ENCODE data around the gene PBX1. TPM values are rescaled to one million over a fixed set of nuclear protein-coding genes. Genes with fewer than 3 reads are reported as not detected.

The PBX1 gene
- total and polyA plus RNA-seq, 2 experiments from 2014 or later, result 9.7 to 38.8 TPM

- H3K27me3 ChIP-seq (replicated peaks; ENCODE audit: insufficient read depth), result no peaks in the 10 kb centered on the region
- peaks cover 76% of the 10 kb centered on the region for H3K79me2 ChIP-seq (ENCODE audit: insufficient read depth)
- H3K27ac ChIP-seq, result no peak overlapping the region
- no peaks in the 10 kb centered on the region for H3K9me2 ChIP-seq (ENCODE audit: insufficient read depth)
- H3K36me3 ChIP-seq (ENCODE audit: low read depth), result no peaks in the 10 kb centered on the region
- no peaks in the 10 kb centered on the region for H3K9me3 ChIP-seq (ENCODE audit: low read depth)
- no peak for TF ChIP-seq EZH2 (IDR thresholded peaks at IDR 0.05; ENCODE audit: insufficient read depth, poor library complexity, severe bottlenecking)
- no peak for TF ChIP-seq EZH2phosphoT487 (IDR thresholded peaks at IDR 0.05; ENCODE audit: insufficient read depth, low read depth)
- H3K4me1 ChIP-seq (ENCODE audit: insufficient read depth), result 0 out of 2 replicates have a peak, but pooled peaks cover 9% of the 10 kb centered on the region
- DNase-seq, result no peak
- WGBS, 2 experiments (ENCODE audit: low coverage in 1 of 2, low lambda C conversion rate in 2 of 2, missing lambda C conversion rate in 2 of 2), result 100% methylated on average over 1 of the region's 1 CpG
- H3K4me2 ChIP-seq (ENCODE audit: unreplicated experiment), result no peak overlapping the region
- peaks cover 5% of the 10 kb centered on the region; the same call in 1 of the 2 replicates for H3F3A ChIP-seq (ENCODE audit: insufficient read depth)
- in situ Hi-C loops (cut with MboI), result no loop called here
- H3K4me3 ChIP-seq, result no peak overlapping the region
- H4K20me1 ChIP-seq (ENCODE audit: insufficient read depth), result no peaks in the 10 kb centered on the region
- H3K9ac ChIP-seq, result no peak overlapping the region
- no peak overlapping the region for H2AFZ ChIP-seq
Measured at GRCh38 chr1:164662955-164663354, 104.0 kb downstream of the PBX1 start.

GRCh38 chr1:164664127-164664526, 105.1 kb downstream of the PBX1 start:
- in situ Hi-C loops (cut with MboI), result no loop called here

GRCh38 chr1:164667001-164667400, 108.0 kb downstream of the PBX1 start:
- Histone ChIP-seq H3K9me2 (ENCODE audit: insufficient read depth) (no peaks in the 10 kb centered on the region), H3K4me3 (no peak overlapping the region), H3K79me2 (ENCODE audit: insufficient read depth) (peaks cover 82% of the 10 kb centered on the region), H3K27me3 (replicated peaks; ENCODE audit: insufficient read depth) (no peaks in the 10 kb centered on the region), H3K36me3 (ENCODE audit: low read depth) (no peaks in the 10 kb centered on the region), H3K27ac (no peak overlapping the region), H3K9ac (no peak overlapping the region), H3F3A (ENCODE audit: insufficient read depth) (0 out of 2 replicates have a peak, but pooled peaks cover under 1% of the 10 kb centered on the region), H3K4me2 (ENCODE audit: unreplicated experiment) (no peak overlapping the region), H3K4me1 (ENCODE audit: insufficient read depth) (peaks cover 14% of the 10 kb centered on the region), H2AFZ (no peak overlapping the region), H3K9me3 (ENCODE audit: low read depth) (no peaks in the 10 kb centered on the region), H4K20me1 (ENCODE audit: insufficient read depth) (no peaks in the 10 kb centered on the region)
- in situ Hi-C loops (cut with MboI), result no loop called here
- whole genome bisulfite sequencing, 2 experiments (ENCODE audit: low coverage in 1 of 2, low lambda C conversion rate in 2 of 2, missing lambda C conversion rate in 2 of 2), result 94 to 97% methylated on average over 2 of the region's 2 CpGs
- TF ChIP-seq EZH2phosphoT487 (IDR thresholded peaks at IDR 0.05; ENCODE audit: insufficient read depth, low read depth) (no peak), EZH2 (IDR thresholded peaks at IDR 0.05; ENCODE audit: insufficient read depth, poor library complexity, severe bottlenecking) (no peak)
- DNase-seq, result no peak

More at GRCh38 chr1:164664127-164664526, 105.1 kb downstream of the PBX1 start:
- no peaks in the 10 kb centered on the region for H3K9me3 ChIP-seq (ENCODE audit: low read depth)
- no peaks in the 10 kb centered on the region for H3K27me3 ChIP-seq (replicated peaks; ENCODE audit: insufficient read depth)
- H3K27ac ChIP-seq, result no peak overlapping the region
- no peak for TF ChIP-seq EZH2 (IDR thresholded peaks at IDR 0.05; ENCODE audit: insufficient read depth, poor library complexity, severe bottlenecking)
- TF ChIP-seq EZH2phosphoT487 (IDR thresholded peaks at IDR 0.05; ENCODE audit: insufficient read depth, low read depth), result no peak
- H3K36me3 ChIP-seq (ENCODE audit: low read depth), result no peaks in the 10 kb centered on the region
- no peaks in the 10 kb centered on the region for H4K20me1 ChIP-seq (ENCODE audit: insufficient read depth)
- no peak overlapping the region for H3K4me2 ChIP-seq (ENCODE audit: unreplicated experiment)
- 87 to 88% methylated on average over 4 of the region's 4 CpGs for WGBS, 2 experiments (ENCODE audit: low coverage in 1 of 2, low lambda C conversion rate in 2 of 2, missing lambda C conversion rate in 2 of 2)
- no peak overlapping the region for H3K4me3 ChIP-seq
- peaks cover 76% of the 10 kb centered on the region for H3K79me2 ChIP-seq (ENCODE audit: insufficient read depth)
- no peak overlapping the region for H2AFZ ChIP-seq
- H3K4me1 ChIP-seq (ENCODE audit: insufficient read depth), result 0 out of 2 replicates have a peak, but pooled peaks cover 9% of the 10 kb centered on the region
- no peak for DNase-seq
- peaks cover 5% of the 10 kb centered on the region; the same call in 1 of the 2 replicates for H3F3A ChIP-seq (ENCODE audit: insufficient read depth)
- H3K9me2 ChIP-seq (ENCODE audit: insufficient read depth), result no peaks in the 10 kb centered on the region
- no peak overlapping the region for H3K9ac ChIP-seq

- Histone ChIP-seq H3K4me3 (no peak overlapping the region), H3K27ac (no peak overlapping the region), H2AFZ (no peak overlapping the region), H4K20me1 (ENCODE audit: insufficient read depth) (no peaks in the 10 kb centered on the region), H3K9me3 (ENCODE audit: low read depth) (no peaks in the 10 kb centered on the region), H3K27me3 (replicated peaks; ENCODE audit: insufficient read depth) (no peaks in the 10 kb centered on the region), H3K9ac (no peak overlapping the region), H3K36me3 (ENCODE audit: low read depth) (no peaks in the 10 kb centered on the region), H3K4me2 (ENCODE audit: unreplicated experiment) (no peak overlapping the region), H3K9me2 (ENCODE audit: insufficient read depth) (no peaks in the 10 kb centered on the region), H3K4me1 (ENCODE audit: insufficient read depth) (peaks cover 20% of the 10 kb centered on the region), H3K79me2 (ENCODE audit: insufficient read depth) (peaks cover 83% of the 10 kb centered on the region), H3F3A (ENCODE audit: insufficient read depth) (0 out of 2 replicates have a peak, but pooled peaks cover 6% of the 10 kb centered on the region)
- DNase-seq, result no peak
- WGBS, 2 experiments (ENCODE audit: low coverage in 1 of 2, low lambda C conversion rate in 2 of 2, missing lambda C conversion rate in 2 of 2), result 76 to 89% methylated on average over 5 of the region's 5 CpGs
- TF ChIP-seq EZH2 (IDR thresholded peaks at IDR 0.05; ENCODE audit: insufficient read depth, poor library complexity, severe bottlenecking), result no peak
- in situ Hi-C loops (cut with MboI), result no loop called here
Measured at GRCh38 chr1:164667600-164667999, 108.6 kb downstream of the PBX1 start.
